Right renal cortex interstitium (tissue), 3 donors: ENCODE data around the gene KRT85. TPM values are rescaled to one million over a fixed set of nuclear protein-coding genes. Genes with fewer than 3 reads are reported as not detected.
"Not testable (repeated sequence)": the region's sequence is repeated elsewhere in the genome, so short reads cannot be mapped to it uniquely, and the experiment has no call there.

Source experiments
- DNase-seq, 3 donors: peaks; one replicate each; pipeline ENCODE4 v3.0.0-alpha.2; 2013; ENCODE audit warnings: low read depth in 3 of 3, low spot score in 2 of 3
- polyA plus RNA-seq, 3 donors: library from polyadenylated mRNA; unstranded; fragments of 120-200 nt; gene quantifications; one replicate each; pipeline ENCODE4 v1.2.1, GENCODE V29; 2013; ENCODE audit not compliant: insufficient read length in 3 of 3

KRT85 gene
- polyA plus RNA-seq, 3 donors = not detected

DNA sequence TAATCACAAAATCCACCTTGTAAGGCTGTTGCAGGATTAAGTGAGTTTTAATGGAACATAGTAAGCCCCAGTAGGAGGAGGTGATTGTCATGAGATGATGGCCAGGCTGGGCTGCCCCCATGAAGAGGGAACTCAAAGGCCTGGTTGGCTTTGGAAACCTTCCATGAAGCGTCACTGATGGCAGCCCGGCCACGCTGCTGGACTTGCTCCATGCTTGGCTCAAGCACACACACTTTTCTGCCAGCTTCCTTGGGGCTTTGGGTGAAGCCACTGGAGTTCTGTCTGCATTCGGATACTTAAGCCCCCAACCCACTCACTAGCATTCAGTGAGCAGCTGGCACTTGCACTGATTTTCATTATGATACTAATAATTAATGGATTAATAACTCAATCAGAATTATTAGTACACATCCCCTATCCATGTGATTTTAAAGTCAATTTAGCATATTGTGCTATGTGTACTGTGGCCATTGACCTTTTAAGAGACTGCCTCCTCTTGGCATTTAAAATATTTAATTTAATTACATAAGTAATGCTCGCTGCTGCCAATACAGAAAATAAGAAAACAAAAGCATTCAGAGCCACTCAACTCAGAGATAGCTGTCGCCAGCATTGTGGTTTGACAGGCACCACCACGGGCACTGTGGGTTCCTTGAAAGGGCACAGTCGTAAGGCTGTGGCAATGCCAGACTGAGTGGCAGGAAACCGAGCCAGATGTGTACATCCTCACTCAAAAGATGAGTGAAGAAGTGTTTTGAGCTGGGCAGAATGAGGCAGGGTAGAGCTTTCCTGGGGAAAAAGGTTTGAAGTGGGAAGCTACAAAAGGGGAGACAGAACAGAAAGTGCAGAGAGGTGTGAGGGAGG lies 15.9 kb downstream of the KRT85 start:
- DNase-seq = no peak

DNA sequence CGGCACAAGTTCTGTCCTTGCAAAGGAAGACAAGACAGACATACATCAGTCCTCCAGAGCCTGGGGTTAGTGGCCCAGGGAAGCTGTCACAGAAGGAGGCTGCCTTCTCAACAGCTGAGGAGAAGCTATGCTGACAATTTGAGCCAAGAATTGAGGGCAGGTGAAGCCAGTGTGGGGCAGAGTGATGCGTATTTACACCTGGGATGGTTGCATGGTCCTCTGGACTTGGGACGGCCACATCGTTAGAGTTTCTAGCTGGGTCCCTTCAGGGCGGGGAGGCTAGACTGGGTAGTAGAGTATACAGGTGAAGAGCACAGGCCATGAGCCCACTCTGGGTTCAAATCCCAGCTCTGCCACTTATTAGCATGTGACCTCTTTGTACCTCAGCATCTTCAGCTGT lies 16.5 kb downstream of the KRT85 start:
- no peak for DNase-seq

GRCh38 chr12:52350021-52350620 lies 17.2 kb downstream of the KRT85 start:
- no peak for DNase-seq

DNA sequence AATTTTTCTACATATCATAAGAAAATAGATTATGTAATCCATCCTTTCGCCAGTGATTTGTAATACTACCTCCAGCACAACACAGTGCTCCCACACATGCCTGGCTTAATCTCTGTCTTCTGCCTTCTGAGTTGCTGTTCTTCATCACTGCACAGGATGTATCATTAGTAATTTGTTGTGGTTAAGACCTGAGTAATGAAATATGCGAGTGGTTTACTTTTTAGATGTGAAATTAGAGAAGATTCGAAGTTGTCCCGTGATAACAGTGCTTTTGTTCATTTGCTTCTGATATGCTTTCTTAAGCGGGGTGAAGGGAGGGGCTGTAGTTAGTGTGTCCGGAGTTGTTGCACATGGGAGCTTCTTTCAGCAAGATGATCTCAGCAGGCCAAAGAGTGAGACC lies 18.1 kb downstream of the KRT85 start:
- no peak for DNase-seq

DNA sequence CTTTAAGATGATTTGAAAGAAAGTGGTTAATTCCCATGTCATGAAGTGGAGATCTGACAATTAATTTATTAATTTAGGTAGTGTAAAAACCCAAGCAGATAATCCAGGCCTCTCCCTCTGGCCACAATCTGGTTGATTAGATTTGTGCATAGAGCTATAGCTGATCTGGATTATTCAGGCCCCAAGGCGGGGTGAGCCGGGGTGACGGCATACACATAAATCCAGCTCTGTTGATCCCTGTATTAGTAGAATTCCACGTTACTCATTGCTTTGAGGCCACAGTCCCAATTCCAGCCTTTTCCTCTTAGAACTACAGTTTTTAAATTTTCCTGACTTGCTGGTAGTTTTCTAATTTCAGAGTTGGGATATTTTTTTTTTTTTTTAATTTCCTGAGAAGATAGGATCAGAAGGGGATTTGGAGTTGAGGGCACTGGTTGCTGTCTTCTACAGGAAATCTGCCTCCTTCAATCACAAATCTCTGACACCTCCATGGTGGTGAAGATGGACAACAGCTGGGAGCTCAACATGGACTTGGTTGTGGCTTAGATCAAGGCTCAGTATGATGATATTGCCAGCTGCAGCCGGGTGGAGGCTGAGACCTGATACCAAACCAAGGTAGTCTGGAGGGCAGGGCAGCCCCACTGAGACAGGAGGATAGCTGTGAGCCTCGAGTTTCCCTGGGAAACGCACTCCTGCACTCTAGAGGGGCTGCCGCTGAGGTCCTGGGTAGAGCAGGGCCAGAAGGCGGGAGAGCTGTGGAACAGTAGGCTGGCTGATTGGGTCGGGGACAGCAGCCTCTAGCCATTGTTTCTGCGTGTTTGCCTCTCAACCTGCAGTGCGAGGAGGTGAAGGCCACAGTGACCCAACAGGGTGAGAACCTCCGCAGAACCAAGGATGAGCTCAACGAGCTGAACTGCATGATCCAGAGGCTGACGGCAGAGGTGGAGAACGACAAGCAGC lies 19.4 kb downstream of the KRT85 start:
- no peak for DNase-seq

DNA sequence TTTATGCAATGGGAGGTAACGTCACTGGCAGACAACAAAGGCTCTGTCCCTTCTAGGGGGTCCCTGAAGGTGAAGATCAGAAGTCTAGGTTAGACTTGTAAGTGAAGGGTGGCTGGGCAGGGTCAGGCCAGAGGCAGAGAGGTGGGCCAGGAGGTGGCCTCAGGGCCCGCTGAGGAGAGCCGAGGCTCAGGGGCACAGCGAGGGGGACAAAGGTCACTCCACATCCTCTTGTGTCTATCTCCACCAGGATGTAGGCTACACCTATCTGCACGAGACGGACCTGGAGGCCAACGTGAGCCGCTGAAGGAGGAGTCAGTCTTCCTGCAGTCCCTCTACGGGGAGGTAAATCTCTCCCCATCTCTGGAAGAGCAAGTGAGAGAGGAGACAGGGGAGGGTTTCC lies 20.3 kb downstream of the KRT85 start:
- no peak for DNase-seq

DNA sequence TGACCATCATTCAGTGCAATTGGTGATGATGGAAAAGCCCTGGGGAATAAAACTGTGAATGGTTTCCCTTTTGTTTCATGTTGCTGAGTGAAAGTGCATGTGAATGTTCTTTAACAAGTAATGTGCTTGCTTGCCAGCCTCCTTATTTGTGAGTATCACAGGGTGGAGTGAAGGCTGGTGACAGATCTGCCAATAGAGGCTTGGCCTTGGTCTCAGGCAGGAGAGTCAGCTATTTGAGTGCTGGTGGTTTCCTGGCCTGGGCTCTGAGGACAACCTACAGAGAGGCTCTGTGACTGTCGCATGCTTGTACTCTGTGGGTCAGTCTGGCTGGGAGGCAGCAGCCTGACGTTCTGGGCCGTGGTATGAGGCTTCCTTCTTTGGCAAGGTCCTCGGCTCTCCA lies 20.7 kb downstream of the KRT85 start:
- DNase-seq = no peak

- not testable (repeated sequence) for DNase-seq
Observed at GRCh38 chr12:52345041-52345440, 22.2 kb downstream of the KRT85 start.

DNA sequence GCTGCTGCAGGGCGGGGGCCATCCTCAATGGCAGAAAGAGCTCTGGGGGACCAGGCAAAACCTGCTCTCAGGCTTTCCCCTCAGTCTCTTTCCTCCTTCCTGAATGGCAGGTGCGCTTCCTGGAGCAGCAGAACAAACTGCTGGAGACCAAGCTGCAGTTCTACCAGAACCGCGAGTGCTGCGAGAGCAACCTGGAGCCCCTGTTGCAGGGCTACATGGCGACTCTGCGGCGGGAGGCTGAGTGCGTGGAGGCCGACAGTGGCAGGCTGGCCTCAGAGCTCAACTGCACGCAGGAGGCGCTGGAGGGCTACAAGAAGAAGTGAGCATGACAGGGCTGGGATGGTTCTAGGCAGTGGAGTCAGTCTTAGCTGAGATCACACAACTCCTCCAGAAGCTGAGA lies 23.2 kb downstream of the KRT85 start:
- no peak for DNase-seq

DNA sequence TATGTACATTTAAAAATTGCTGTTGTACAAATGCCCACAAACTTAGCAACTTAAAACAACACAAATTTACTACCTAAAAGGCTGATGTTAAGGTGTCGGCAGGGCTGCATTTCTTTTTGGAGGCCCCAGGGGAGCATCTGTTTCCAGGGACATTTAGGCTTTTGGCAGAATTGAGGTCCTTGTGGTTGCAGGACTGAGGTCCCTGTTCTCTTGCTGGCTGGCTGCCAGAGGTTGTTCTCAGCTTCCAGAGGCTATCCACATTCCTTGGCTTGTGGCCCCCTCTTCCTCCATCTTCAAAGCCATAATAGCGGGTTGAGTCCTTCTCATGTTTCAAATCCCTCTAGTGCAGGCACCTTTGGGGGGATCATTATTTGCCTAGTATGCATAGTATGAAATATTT lies 23.7 kb downstream of the KRT85 start:
- no peak for DNase-seq

DNA sequence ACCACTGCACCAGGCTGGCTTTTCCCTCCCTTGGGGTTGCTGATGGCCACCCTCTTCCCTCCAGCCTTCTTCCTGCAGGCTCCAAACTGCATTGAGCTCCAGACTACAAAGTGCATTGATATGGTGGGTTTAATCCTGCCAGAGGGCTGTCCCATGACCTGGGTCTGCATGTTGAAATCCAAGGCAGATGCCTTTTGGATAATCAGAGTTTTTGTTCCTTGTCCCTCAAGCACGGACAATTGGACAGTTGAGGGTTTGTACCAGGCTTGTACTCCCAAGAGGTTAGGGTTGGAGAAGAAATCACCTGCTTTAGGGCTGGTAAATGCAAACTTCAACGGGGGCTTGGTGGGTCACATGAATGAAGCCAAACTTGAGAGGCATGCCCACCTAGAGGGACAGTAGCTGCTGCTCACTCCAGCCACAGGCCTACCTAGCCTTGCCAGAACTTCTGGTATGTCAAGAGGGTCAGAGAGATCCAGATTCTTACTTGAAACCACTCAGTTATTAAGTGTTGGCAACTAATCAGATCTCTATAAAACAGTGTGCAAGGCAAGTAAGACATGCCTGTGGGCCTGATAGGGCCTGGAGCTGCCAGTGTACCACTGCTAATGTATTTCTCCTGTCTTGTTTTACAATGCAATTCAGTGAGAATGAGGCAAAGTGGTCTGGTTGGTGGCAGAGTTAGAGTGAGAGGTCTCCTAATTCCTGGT lies 24.3 kb downstream of the KRT85 start:
- no peak for DNase-seq

DNA sequence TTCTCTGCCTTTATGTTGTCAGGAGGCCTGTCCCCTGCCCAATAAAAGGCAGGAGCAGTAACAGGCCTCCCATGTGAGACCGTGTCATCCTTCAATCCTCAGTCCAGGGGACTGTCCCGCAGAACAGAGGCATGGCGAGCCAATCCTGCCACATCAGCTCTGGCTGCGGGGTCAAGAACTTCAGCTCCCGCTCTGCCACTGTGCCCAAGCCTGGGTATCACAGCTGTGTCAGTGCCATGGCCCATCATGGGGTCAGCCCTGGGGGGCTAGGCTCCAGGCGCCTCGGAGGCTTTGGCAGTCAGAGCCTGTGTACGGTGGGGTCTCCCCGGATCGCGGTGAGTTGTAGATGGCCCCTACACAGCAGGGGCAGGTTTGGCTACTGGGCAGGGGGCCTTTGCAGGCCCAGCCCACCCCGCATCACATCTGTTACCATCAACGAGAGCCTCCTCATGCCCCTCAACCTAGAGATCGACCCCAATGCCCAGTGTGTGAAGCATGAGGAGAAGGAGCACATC lies 26.2 kb downstream of the KRT85 start:
- DNase-seq = no peak

DNA sequence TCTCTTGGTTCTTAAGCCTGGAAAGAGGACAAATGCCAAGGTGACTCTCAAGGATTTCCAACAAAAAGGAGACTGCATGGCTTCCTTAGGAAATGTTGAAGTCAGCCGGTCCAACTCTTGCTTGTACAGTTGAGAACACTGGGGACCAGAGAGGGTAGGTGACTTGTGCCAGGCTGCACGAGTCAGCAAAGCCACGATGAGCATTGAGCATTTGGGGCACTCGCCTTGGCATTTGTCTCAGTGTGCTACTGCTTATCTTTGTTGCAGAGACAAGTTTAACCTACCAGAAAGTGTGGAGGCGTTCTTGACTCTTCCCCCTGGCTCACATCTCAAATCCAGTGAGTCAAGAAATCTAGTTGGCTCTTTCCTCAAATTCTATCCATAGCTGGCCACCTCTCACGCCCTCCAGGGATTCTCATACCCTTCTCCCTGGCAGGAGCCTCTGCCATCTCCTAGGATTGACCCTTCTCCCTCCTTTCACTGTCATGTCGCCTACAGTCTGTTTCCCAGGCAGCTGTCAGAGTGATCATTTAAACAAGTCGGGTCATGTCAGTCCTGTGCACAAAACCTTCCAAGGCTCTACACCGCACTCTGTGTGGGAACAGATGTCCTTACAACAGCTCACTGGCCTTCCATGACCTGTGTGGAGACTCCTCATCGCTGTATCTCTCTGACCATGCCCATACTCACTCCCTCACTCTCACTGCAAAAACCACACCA lies 28.9 kb downstream of the KRT85 start:
- no peak for DNase-seq

- DNase-seq = no peak
Observed at GRCh38 chr12:52337054-52337453, 30.2 kb downstream of the KRT85 start.

DNA sequence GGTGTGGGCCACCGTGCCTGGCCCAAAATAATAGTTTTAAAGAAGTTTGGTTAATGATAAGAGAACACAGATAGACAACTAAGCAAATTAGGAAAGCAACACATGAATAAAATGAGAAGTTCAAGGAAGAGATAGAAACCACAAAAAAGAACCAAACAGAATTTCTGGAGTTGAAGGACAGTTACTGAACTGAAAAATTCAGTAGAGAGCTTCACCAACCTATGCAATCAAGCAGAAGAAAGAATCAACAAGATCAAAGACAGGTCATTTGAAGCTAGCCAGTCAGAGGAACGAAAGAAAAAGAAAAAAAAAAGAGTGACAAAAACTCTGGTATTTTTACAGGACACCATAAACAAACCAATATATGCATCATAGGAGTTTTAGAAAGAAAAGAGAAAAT lies 30.6 kb downstream of the KRT85 start:
- no peak for DNase-seq

GRCh38 chr12:52335598-52336262 lies 31.6 kb downstream of the KRT85 start:
- DNase-seq = no peak

- DNase-seq = no peak
Observed at GRCh38 chr12:52334185-52334584, 33.1 kb downstream of the KRT85 start.

- no peak for DNase-seq
Observed at GRCh38 chr12:52333321-52333720, 34.0 kb downstream of the KRT85 start.

DNA sequence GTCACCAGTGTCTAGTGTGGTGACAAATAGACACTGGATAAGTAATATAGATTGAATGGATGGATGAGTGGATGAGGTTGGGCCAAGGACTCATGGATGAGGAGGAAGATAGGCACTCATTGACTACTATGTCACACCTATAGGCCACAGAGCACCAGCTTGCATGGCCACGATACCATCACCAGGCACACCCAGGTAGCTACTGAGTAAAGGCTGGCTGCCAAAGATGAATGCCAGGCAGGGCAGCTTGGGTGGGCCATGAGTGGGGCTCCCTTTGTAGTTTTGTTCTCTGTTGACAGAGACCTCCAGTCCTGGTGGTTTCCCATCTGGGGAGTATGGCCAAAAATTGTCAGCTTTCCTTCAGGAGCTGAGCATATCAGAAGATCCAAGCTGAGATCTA lies 34.9 kb downstream of the KRT85 start:
- no peak for DNase-seq
